CD4-positive, alpha-beta T cell treated with Interleukin-17A for 1 hour (primary cell): ENCODE data around the gene SHLD1.
"Not testable (repeated sequence)": the region's sequence is repeated elsewhere in the genome, so short reads cannot be mapped to it uniquely, and the experiment has no call there.

Experiments used
- DNase-seq: peaks from one replicate; pipeline ENCODE4 v3.0.0-alpha.2; 2020

SHLD1 gene

DNA sequence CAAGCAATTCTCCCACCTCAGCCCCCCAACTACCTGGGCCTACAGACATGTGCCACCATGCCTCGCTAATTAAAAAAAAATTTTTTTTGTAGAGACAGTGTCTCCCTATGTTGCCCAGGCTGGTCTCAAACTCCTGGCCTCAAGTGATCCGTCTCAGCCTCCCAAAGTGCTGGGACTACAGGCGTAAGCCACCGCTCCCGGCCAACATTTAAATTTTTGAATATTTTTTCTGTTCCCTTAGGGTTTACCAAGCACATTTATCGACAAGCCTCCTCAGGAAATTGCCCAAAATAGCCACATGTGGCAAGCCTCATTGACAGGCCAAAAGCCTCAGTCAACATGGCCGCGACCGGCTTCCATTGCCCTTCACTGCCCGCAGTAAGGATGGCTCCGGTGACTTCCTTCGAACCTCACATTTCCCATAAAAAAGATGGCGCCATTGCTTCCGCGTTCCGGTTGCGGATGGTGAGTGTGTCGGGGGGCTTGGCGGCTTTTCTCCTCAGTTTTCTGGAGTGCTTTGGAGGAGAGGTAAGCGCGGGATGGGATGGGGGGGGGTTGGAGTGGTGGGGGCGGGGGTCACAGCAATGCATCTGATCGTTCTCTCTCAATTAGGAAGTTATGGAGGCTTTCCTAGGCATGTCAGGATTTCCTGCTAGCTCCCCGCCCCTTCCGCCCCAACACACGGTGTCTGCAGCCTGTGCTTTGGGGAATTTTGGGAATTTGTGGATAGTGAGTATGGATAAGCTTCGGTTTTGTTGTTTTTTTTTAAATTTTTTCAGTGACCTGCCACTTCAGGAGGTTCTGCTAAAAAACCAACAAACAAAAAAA lies at the start of gene SHLD1:
SHLD1 (plus strand) TSS at position 450 of the 828 bp plus-strand sequence. CDS start 22,465 bp downstream, outside the sequence.
- DNase-seq: peak; percentile 89

GRCh38 chr20:5702339-5702738 lies 47.9 kb upstream of the SHLD1 start:
- DNase-seq: not testable (repeated sequence)

DNA sequence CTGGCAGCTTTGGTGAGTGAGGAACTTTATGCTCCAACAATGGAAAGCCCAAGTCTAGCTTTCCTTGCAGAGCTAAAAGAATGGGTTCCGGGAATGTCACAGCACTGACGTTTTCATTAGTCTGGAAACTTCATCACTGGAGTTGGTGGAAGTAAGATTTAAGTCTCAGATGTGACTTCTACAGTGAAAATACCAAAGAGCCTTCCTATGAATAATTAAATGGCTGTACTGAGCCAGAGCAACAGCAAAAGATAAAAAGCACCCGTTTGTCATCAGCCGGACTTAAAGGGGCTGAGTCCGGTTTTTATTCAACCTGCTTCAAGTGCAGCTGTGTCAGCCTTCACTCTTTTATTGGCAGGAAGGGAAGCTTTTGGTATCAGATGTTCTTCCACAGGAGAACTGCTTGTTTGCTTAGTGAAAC lies 46.5 kb upstream of the SHLD1 start:
- no peak for DNase-seq

DNA sequence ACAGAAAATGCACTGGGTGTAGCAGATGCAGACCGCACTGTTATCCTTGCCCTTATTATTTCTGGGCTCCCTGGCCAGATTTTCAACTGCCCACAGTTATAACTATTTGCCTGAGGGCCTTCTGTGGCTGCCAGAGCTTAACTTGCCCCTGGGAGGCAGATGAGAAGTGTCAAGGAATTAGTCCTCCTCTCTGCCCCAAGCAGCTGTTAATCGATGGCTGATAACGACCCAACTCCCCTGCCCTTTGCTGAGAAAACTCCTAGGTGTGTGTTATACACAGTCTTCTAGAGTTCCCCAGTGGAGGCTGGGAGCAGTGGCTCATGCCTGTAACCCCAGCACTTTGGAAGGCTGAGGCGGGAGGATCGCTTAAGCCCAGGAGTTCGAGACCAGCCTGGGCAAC lies 44.4 kb upstream of the SHLD1 start:
- no peak for DNase-seq

- no peak for DNase-seq
These were observed 43.4 kb upstream of the SHLD1 start for GRCh38 chr20:5706797-5707196.

DNA sequence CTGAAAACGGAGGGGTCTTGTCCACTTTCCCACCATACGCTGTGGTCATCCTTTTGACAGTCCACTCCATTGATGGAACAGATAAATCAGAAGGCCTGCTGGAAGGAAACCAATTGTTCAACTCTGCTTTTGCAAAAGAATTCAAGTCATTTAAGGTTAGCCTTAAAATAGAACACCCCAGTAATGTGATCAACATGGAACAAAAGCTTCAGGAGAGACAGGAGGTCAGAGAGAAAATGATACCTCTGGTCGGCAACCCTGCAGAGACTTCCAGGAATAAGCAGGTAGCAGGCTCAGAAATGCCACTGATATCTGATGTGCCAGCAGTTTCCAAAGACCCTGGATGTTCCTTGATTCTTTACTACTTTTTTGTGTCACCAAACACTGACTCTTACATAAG lies 39.6 kb upstream of the SHLD1 start:
- no peak for DNase-seq

DNA sequence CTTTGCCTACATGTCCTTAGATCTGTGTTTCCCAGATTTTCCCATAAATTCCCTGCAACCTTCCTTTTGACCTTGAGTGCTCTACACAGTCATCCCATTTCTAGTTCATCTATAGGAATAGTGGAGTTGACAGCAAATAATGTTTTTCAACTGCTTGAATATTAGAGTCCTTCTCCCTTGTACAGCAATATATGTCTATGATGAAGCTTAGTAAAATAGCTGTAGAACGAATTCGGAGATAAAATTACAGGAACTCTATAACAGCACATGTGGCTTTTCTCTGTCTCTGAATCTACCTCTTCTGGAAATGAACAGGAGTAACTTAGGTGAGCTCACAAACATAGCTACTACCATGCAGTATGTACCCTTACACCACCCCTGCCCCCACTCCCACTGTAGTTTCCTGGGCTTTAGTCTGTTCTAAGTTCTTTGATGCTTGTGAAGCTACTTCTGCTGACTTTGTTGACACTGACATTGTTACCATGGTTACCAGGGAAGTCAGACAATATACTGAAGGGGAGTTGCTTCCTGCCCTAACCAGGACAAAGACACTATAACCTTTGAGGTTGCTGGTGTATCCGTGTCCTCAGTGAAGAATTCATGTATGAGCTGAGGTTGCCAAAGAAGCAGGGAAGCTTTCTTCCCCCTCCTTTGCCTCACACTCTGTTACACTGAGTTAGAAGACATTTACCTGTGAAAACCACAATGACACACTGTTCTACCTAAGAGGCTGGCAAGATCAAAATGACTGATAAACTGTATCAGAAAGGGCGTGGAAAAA lies 35.8 kb upstream of the SHLD1 start:
- DNase-seq: peak; percentile 97

- peak; percentile 13 for DNase-seq
These were observed 34.9 kb upstream of the SHLD1 start for GRCh38 chr20:5715071-5715841.

DNA sequence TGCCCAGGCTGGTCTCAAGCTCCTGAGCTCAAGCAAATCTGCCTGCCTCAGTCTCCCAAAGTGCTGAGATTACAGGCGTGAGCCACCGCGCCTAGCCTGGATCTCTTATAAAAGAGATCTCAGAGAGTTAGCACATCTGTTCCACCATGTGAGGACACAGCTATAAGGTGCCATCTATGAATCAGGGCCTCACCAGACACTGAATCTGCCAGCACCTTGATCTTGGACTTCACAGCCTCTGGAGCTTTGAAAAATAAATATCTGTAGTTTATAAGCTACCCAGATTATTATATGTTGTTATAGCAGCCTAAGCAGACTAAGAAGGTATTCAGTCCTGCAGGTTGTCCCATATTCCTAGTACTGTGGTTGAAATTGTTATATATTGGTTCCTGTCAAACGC lies 33.2 kb upstream of the SHLD1 start:
- no peak for DNase-seq

- no peak for DNase-seq
These were observed 31.2 kb upstream of the SHLD1 start for GRCh38 chr20:5718896-5719595.

- DNase-seq: no peak
These were observed 30.3 kb upstream of the SHLD1 start for GRCh38 chr20:5719861-5720403.

- no peak for DNase-seq
These were observed 29.5 kb upstream of the SHLD1 start for GRCh38 chr20:5720696-5721095.

- not testable (repeated sequence) for DNase-seq
These were observed 28.8 kb upstream of the SHLD1 start for GRCh38 chr20:5721356-5721755.

DNA sequence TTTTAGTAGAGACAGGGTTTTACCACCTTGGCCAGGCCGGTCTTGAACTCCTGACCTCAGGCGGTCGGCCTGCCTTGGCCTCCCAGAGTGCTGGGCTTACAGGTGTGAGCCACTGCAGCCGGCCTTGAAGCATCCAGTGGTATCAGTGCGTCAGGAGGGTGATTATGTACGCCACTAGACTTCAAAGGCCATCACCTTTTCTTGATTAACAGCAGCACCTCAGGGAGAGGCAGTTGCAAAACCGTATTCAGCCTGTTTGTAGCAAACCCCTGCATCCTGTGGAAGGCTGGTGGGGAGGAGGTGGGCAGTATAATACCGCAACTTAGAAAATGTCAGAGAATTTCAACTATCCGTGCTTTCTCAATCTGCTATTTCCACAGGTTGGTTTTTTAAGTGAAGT lies 27.3 kb upstream of the SHLD1 start:
- DNase-seq: peak; percentile 21

- not testable (repeated sequence) for DNase-seq
These were observed 25.1 kb upstream of the SHLD1 start for GRCh38 chr20:5725183-5725463.

DNA sequence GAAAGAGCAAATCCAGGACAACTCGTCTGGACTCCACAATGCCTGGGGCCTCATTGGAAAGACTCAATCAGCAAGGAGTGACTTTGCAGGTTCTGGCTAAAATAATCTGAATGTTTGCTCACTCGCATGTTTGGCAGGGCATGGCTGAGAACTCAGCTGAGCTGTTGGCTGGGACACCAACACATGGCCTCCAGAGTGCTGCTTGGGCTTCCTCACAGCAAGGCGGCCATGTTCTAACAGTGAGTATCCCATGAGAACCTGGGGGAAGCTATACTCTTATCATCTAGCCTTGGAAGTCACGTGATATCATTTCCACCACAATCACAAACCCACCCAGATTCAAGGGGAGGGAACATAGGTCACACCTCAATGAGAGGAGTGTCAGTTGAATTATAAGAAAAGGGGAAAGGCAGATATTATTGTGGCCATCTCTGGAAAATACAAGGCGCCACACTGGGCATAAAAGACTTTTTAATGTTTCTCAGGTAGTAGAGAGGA lies 23.1 kb upstream of the SHLD1 start:
- DNase-seq: no peak

DNA sequence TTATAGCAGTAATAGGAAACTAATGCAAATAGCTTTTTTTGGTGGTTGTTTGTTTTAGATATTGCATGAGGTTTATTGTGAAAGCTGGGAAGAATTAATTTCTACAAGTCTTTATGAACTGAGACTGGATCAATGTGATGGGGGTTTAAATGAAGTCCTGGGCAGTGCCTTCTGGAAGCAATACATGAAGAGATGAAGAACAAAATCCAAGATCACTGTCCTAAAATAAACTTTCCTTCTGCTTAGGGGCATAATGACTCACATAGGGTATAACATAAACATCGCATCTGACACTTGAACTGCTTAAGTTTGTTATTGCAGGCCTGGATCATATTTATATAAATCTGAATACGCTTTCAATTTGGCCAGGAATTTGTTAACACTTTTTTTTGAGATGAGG lies 20.9 kb upstream of the SHLD1 start:
- DNase-seq: no peak

DNA sequence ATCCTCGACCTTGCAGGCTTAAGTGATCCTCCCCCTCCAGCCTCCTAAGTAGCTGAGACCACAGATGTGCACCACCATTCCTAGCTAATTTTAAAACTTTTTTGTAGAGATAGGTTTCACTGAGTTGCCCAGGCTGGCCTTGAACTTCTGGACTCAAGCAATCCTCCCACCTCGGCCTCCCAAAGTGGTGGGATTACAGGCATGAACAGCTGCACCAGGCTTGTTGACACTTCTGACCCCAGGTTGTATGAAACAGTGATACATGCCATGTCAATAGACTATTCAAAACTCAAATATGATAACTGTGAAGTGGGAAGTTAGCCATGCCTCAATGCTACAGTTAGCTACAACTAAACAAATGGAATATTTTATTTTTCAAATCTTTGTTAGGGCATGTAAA lies 20.1 kb upstream of the SHLD1 start:
- DNase-seq: no peak

DNA sequence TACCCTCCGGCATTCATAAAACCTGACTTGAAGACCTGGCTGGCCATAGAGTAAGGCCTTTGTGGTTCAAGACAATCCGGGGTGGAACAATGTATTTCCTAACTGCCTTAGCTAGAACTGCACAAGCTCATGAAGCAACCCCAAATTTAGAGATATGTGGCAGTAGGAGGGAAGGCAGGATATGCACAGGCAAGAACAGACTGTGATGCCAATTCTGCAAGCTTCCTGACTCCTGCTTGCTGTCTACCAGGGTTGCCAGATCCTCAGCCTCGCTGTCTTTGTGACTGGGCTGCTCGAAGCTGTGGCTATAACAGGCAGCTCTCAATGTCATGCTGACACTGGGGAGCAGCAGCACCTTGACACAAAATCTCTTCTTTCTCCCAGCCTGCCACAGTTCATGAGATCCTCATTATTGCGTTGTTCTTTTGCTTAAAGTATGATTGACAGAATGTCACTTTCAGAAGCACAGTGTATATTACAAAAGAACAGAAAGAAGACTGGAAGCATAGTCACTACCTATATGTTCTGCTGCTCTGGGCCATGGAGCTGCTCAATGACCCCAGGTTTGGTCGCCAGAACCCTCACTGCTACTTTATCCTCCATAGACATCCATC lies 18.3 kb upstream of the SHLD1 start:
- DNase-seq: no peak

DNA sequence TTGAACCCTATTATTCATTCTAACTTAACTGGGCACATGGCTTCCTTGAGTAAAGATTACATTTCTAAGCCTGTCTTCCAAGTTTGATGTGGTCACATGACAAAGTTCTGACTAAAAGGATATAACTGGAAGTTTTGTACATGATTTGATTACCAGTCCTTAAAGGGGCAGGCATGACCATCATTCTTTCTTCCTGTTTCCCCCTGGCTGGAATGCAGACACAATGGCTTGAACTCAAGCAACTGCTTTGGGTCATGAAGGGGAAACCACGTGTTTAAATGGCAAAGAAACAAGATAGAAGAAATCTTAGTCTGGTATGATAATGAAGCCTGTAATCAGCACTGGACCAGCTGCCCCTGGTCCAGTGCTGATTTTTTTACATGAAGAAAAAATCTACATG lies 15.6 kb upstream of the SHLD1 start:
- no peak for DNase-seq

DNA sequence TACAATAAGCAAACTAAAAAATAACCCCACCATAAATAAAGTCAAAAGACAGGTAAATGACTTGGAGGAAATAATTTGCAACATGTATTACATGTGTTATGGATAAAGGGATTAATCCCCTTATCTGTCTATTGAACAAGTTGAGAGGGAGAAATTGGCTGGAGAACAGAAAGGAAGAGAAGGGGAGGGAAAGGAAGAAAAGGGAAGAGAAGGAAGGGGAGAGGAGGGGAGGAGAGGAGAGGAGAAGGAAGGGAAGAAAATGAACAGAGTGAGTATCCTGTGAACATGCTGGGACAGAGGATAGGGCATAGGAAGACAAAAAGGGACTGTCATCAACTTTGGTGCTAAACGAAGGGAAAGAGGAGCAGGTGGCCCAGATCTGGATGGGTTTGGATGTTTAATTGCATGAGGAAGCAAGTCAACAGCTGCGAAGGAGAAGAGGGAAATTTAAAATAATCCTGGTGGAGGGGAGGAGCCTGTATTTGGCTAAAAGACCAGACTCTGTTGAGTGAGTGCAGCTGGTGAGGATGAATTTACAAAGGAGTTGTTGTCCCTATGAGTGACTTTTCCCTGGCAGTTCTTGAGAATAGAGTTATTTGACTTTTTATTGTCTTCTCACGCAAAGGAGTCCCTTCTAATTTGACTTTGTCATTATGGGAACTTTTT lies 14.2 kb upstream of the SHLD1 start:
- DNase-seq: no peak

GRCh38 chr20:5737619-5737953 lies 12.6 kb upstream of the SHLD1 start:
- no peak for DNase-seq
